Testis (tissue), 3 donors: Measurements from ENCODE around the gene RNF123. TPM values are rescaled to one million over a fixed set of nuclear protein-coding genes. Genes with fewer than 3 reads are reported as not detected.

Source experiments
- DNase-seq: peaks from one replicate; pipeline ENCODE4 v3.0.0-alpha.2; 2019
- H3K27ac ChIP-seq, 2 donors: fragments of 200-600 bp; sonication (generic); one replicate each; pipeline ENCODE4 v1.5.1; 2019
- H3K27me3 ChIP-seq: fragments of 200-600 bp; sonication (generic); one replicate; pipeline ENCODE4 v1.5.1; 2019
- H3K36me3 ChIP-seq: fragments of 200-600 bp; sonication (generic); one replicate; pipeline ENCODE4 v1.5.1; 2017; ENCODE audit warnings: low read depth; ENCODE audit errors: missing control alignments
- H3K4me1 ChIP-seq: fragments of 200-600 bp; sonication (generic); one replicate; pipeline ENCODE4 v1.5.1; 2019
- H3K4me3 ChIP-seq, 2 donors: fragments of 200-600 bp; sonication (generic); one replicate each; pipeline ENCODE4 v1.5.1; 2017 to 2019
- H3K9me3 ChIP-seq: fragments of 200-600 bp; sonication (generic); one replicate; pipeline ENCODE4 v1.5.1; 2017
- POLR2A ChIP-seq: fragments of 450-650 bp; IDR thresholded peaks from one replicate; pipeline ENCODE4 v1.6.1; 2017; ENCODE audit warnings: antibody characterized with exemption, mild to moderate bottlenecking, moderate library complexity
- WGBS, 2 donors: methylation state at CpG; one replicate each; pipeline ENCODE4 v1.1.5; 2018; 5-methylcytosine and 5-hydroxymethylcytosine counted together
- intact Hi-C: fragments of 100-400 bp; cut with DNase I; formaldehyde crosslinking; loops from one replicate; pipeline ENCODE4 v1.15.1; 2023; ENCODE audit warnings: low total_unique reads
- polyA plus RNA-seq: library from polyadenylated mRNA; stranded (reverse); fragments of 350-450 nt; fragmentation: Illumina TruSeq; extraction: RNeasy Lipid Tissue Mini Kit (QIAGEN cat#74804); gene quantifications from one replicate; pipeline ENCODE4 v1.2.3, GENCODE V29; 2014; ENCODE audit warnings: low read depth, low replicate concordance; ENCODE audit not compliant: insufficient read depth
- total RNA-seq, 2 donors: library from RNA; depleted of rRNA; stranded (reverse); fragments of >200 nt; gene quantifications; one replicate each; pipeline ENCODE4 v1.2.3, GENCODE V29; 2016
- TF ChIP-seq, protein P1 (sequence below), 3 experiments: fragments of 450-650 bp in 2 of 3; fragments of 200-600 bp in 1 of 3; sonication (generic) in 1 of 3; IDR thresholded peaks; one replicate each; pipeline ENCODE4 v1.5.1; 2016 to 2019; ENCODE audit warnings: antibody characterized with exemption in 3 of 3, mild to moderate bottlenecking in 2 of 3, moderate library complexity in 1 of 3

Gene RNF123
- total and polyA plus RNA-seq, 3 donors from 2014 or later, result 54.7 to 79.7 (median 72.4) TPM

DNA sequence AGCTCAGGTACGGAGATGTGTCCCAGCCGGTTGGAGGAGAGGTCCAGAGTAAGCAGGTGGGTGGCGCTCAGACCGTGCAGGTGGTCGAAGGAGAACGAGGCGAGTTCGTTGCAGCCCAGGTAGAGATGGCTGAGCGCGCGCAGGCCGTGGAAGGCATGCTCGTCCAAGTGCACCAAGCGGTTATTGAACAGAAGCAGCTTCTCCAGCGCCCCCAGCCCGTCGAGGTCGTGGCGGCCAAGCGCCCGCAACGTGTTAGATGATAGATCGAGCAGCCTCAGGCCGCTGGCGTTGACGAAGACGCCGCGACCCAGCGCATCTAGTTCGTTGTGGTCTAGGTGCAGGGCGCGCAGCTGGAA is 29.5 kb downstream of the RNF123 start:
- TF ChIP-seq, protein P1, sequence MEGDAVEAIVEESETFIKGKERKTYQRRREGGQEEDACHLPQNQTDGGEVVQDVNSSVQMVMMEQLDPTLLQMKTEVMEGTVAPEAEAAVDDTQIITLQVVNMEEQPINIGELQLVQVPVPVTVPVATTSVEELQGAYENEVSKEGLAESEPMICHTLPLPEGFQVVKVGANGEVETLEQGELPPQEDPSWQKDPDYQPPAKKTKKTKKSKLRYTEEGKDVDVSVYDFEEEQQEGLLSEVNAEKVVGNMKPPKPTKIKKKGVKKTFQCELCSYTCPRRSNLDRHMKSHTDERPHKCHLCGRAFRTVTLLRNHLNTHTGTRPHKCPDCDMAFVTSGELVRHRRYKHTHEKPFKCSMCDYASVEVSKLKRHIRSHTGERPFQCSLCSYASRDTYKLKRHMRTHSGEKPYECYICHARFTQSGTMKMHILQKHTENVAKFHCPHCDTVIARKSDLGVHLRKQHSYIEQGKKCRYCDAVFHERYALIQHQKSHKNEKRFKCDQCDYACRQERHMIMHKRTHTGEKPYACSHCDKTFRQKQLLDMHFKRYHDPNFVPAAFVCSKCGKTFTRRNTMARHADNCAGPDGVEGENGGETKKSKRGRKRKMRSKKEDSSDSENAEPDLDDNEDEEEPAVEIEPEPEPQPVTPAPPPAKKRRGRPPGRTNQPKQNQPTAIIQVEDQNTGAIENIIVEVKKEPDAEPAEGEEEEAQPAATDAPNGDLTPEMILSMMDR (IDR thresholded peaks at IDR 0.05), result no peak
- TF ChIP-seq POLR2A, result no peak
- Histone ChIP-seq H3K4me1 (peaks cover 19% of the 10 kb centered on the region), H3K36me3 (no peaks in the 10 kb centered on the region), H3K9me3 (no peaks in the 10 kb centered on the region), H3K27ac (no peak overlapping the region), H3K27me3 (no peaks in the 10 kb centered on the region), H3K4me3 (peak overlapping the region; percentile 33 to 58)
- no peak for DNase-seq
- WGBS, 2 donors, result 4 to 14% methylated on average over 21 to 31 of the region's 33 CpGs
- intact Hi-C loops, result no loop called here

DNA sequence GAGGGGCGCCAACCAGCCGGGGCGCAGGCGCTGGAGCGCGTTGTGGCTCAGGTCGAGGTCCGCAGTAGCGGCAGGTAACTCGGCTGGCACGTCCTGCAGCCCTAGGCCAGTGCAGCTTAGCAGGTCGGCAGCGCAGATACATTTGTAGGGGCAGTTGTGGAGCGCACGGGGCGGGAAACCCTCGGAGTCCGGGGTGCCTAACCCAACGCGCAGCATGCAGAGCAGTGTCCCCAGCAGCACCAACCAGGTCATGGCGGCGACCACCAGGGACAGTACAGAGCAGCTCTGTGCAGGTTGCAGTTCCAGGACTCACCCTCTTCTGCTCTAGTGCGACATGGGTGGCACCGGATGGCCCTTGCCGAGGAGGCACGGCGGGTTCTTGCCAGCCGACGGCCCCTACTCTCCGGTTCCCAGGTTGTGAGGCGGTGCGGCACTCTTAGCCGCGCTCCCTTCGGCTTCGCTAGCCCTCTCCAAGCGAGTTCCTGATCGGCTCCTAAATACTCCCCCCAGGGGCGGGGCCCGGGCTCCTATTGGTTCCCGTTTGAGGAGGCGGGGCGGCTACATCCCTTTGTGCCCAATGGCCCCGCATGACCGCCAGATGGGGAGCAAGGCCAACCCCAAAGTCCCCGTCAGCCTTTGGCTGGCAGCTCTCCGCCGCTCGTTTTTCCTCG is 30.0 kb downstream of the RNF123 start, which contains the start of gene AMIGO3:
AMIGO3 (minus strand) TSS at position 471 of the 671 bp plus-strand sequence; CDS start at position 252, 219 bp downstream.
- H3K4me1 ChIP-seq, result peaks cover 19% of the 10 kb centered on the region
- WGBS, 2 donors, result 1 to 2% methylated on average over 9 to 47 of the region's 50 CpGs
- no peaks in the 10 kb centered on the region for H3K36me3 ChIP-seq

DNA sequence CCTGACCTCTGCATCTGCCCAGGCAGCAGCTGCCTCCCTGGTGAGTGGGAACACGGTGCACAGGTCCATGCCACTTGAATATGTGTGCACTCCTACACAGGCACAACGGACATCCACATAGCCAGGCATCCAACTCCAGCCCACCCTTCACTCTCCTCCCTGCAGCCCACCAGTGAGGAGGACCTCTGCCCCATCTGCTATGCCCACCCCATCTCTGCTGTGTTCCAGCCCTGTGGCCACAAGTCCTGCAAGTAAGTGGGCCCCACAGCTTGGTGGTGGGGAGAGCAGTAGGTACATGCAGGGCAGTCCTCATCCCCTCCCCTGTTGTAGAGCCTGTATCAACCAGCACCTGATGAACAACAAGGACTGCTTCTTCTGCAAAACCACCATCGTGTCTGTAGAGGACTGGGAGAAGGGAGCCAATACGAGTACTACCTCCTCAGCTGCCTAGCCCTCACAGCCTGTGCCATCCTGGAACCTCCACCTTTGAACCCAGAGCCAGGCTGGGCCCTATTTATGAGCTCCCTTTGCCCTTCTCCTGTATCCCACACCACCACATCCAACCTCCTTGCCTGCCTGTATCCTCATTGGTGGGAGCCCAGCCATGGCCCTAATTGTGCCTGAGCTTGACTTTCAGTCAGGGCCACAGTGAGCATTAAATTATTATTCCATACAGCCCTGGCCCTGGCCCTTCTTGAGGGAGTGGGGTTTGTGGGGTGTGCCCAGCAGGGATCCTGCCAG is 31.7 kb downstream of the RNF123 start:
- Histone ChIP-seq H3K36me3 (no peaks in the 10 kb centered on the region), H3K9me3 (no peaks in the 10 kb centered on the region), H3K4me3 (no peak overlapping the region), H3K27me3 (no peaks in the 10 kb centered on the region), H3K4me1 (peaks cover 25% of the 10 kb centered on the region), H3K27ac (no peak overlapping the region)
- TF ChIP-seq POLR2A, result no peak
- TF ChIP-seq, protein P1 (IDR thresholded peaks at IDR 0.05), result no peak
- 38 to 48% methylated on average over 2 to 4 of the region's 4 CpGs for whole genome bisulfite sequencing, 2 donors
- no peak for DNase-seq
- intact Hi-C loops, result no loop called here

More for the DNA sequence above, 30.0 kb downstream of the RNF123 start, which contains the start of gene AMIGO3:
- no peaks in the 10 kb centered on the region for H3K27me3 ChIP-seq
- peak within 1 kb of the TSS in 1 of 2 donors; percentile 62 for H3K27ac ChIP-seq
- TF ChIP-seq, protein P1 (IDR thresholded peaks at IDR 0.05), result peak; percentile 61 to 65 (median 62)
- peak; percentile 69 for TF ChIP-seq POLR2A
- no peaks in the 10 kb centered on the region for H3K9me3 ChIP-seq
- intact Hi-C loops, result no loop called here
- peak within 1 kb of the TSS; percentile 33 to 58 for H3K4me3 ChIP-seq
- peak; percentile 99 for DNase-seq

DNA sequence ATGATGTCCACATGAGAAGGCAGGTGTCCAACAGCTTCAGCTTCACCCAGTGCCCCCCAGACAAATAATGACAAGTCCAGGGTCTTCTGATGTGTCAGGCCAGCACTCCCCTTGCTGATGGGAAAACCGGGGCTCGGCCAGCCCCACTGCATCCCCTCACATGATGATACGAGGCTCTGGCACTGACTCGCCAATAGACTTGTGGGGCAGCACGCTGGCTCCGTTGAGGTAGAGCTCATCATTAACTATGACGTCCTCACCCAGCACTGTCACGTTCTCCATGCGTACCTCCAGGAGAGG is 32.2 kb downstream of the RNF123 start:
- WGBS, 2 donors, result 73 to 83% methylated on average over 2 to 9 of the region's 9 CpGs
- no peak for DNase-seq
- Histone ChIP-seq H3K4me1 (peaks cover 25% of the 10 kb centered on the region), H3K4me3 (no peak overlapping the region), H3K9me3 (no peaks in the 10 kb centered on the region), H3K27ac (no peak overlapping the region), H3K36me3 (no peaks in the 10 kb centered on the region), H3K27me3 (no peaks in the 10 kb centered on the region)
- no peak for TF ChIP-seq POLR2A
- TF ChIP-seq, protein P1 (IDR thresholded peaks at IDR 0.05), result no peak
- intact Hi-C loops, result no loop called here
